Measurements from ENCODE around the gene BEND3.
"Not testable (repeated sequence)": the region's sequence is repeated elsewhere in the genome, so short reads cannot be mapped to it uniquely, and the experiment has no call there.

BEND3 gene

GRCh38 chr6:107026965-107027364 is 88.3 kb downstream of the BEND3 start:
- Histone ChIP-seq H3K4ac (ENCODE audit: low read depth in 1 of 2, low read length in 2 of 2) (no peak overlapping the region), H2BK120ac (ENCODE audit: low read depth, low read length) (no peak overlapping the region), H3K4me3 (ENCODE audit: insufficient read depth in 1 of 2, low read depth in 1 of 2, low read length in 2 of 2) (no peak overlapping the region), H3K4me1 (ENCODE audit: control insufficient read depth, insufficient read depth, low read depth, low read length) (peaks cover 4% of the 10 kb centered on the region), H2BK12ac (ENCODE audit: low read length in 2 of 2) (no peak overlapping the region), H2BK15ac (ENCODE audit: low read depth, poor library complexity, severe bottlenecking) (no peak overlapping the region), H3K14ac (ENCODE audit: low read length in 2 of 2) (no peak overlapping the region), H3K9ac (ENCODE audit: low read length) (no peak overlapping the region), H3K36me3 (ENCODE audit: control insufficient read depth in 1 of 2, insufficient read depth in 2 of 2, low read depth in 1 of 2, low read length in 2 of 2) (peaks cover 0 to 6% of the 10 kb centered on the region in 2 experiments), H3K79me1 (replicated peaks; ENCODE audit: low read length, poor library complexity, severe bottlenecking) (peaks cover 12% of the 10 kb centered on the region), H3K18ac (ENCODE audit: low read depth in 1 of 2, low read length in 2 of 2) (no peak overlapping the region), H2AK5ac (ENCODE audit: low read length, severe bottlenecking) (no peak overlapping the region), H3K4me2 (ENCODE audit: low read length, poor library complexity, severe bottlenecking) (no peak overlapping the region), H3K23ac (ENCODE audit: low read length in 2 of 2) (no peak overlapping the region), H2AFZ (ENCODE audit: low read depth, low read length) (no peak overlapping the region), H4K8ac (ENCODE audit: low read length) (no peak overlapping the region), H3K9me3 (ENCODE audit: control insufficient read depth, low read length) (no peaks in the 10 kb centered on the region), H3K27me3 (ENCODE audit: control insufficient read depth in 1 of 2, insufficient read depth in 1 of 2, low read length in 2 of 2) (no peaks in the 10 kb centered on the region), H2BK5ac (ENCODE audit: low read depth, low read length, poor library complexity, severe bottlenecking) (no peak overlapping the region), H3K27ac (ENCODE audit: low read length, poor library complexity, severe bottlenecking) (no peak overlapping the region), H4K91ac (ENCODE audit: low read length) (no peak overlapping the region)
- 93% methylated on average over 8 of the region's 8 CpGs for WGBS
- DNase-seq, result no peak

GRCh38 chr6:107021446-107022185 is 93.7 kb downstream of the BEND3 start:
- Histone ChIP-seq H3K4me2 (ENCODE audit: low read length, poor library complexity, severe bottlenecking) (no peak overlapping the region), H3K23ac (ENCODE audit: low read length in 2 of 2) (no peak overlapping the region), H2AK5ac (ENCODE audit: low read length, severe bottlenecking) (no peak overlapping the region), H4K91ac (ENCODE audit: low read length) (no peak overlapping the region), H4K8ac (ENCODE audit: low read length) (no peak overlapping the region), H3K79me1 (replicated peaks; ENCODE audit: low read length, poor library complexity, severe bottlenecking) (no peaks in the 10 kb centered on the region), H2BK120ac (ENCODE audit: low read depth, low read length) (no peak overlapping the region), H2BK15ac (ENCODE audit: low read depth, poor library complexity, severe bottlenecking) (no peak overlapping the region), H3K14ac (ENCODE audit: low read length in 2 of 2) (no peak overlapping the region), H3K4ac (ENCODE audit: low read depth in 1 of 2, low read length in 2 of 2) (no peak overlapping the region), H2AFZ (ENCODE audit: low read depth, low read length) (no peak overlapping the region), H3K4me3 (ENCODE audit: insufficient read depth in 1 of 2, low read depth in 1 of 2, low read length in 2 of 2) (no peak overlapping the region), H3K27ac (ENCODE audit: low read length, poor library complexity, severe bottlenecking) (no peak overlapping the region), H3K9me3 (ENCODE audit: control insufficient read depth, low read length) (no peaks in the 10 kb centered on the region), H2BK5ac (ENCODE audit: low read depth, low read length, poor library complexity, severe bottlenecking) (no peak overlapping the region), H3K9ac (ENCODE audit: low read length) (no peak overlapping the region), H3K27me3 (ENCODE audit: control insufficient read depth in 1 of 2, insufficient read depth in 1 of 2, low read length in 2 of 2) (no peaks in the 10 kb centered on the region), H2BK12ac (ENCODE audit: low read length in 2 of 2) (no peak overlapping the region), H3K36me3 (ENCODE audit: control insufficient read depth in 1 of 2, insufficient read depth in 2 of 2, low read depth in 1 of 2, low read length in 2 of 2) (no peaks in the 10 kb centered on the region), H3K4me1 (ENCODE audit: control insufficient read depth, insufficient read depth, low read depth, low read length) (no peaks in the 10 kb centered on the region), H3K18ac (ENCODE audit: low read depth in 1 of 2, low read length in 2 of 2) (no peak overlapping the region)
- DNase-seq, result no peak
- WGBS, result no CpG with 5 or more reads among the region's 1 CpG

GRCh38 chr6:107020239-107020638 is 95.1 kb downstream of the BEND3 start:
- no peaks in the 10 kb centered on the region for H3K36me3 ChIP-seq (ENCODE audit: control insufficient read depth in 1 of 2, insufficient read depth in 2 of 2, low read depth in 1 of 2, low read length in 2 of 2)
- H3K27ac ChIP-seq (ENCODE audit: low read length, poor library complexity, severe bottlenecking), result no peak overlapping the region
- H3K4me1 ChIP-seq (ENCODE audit: control insufficient read depth, insufficient read depth, low read depth, low read length), result no peaks in the 10 kb centered on the region
- no peak overlapping the region for H3K23ac ChIP-seq (ENCODE audit: low read length in 2 of 2)
- H2AFZ ChIP-seq (ENCODE audit: low read depth, low read length), result no peak overlapping the region
- H3K14ac ChIP-seq (ENCODE audit: low read length in 2 of 2), result no peak overlapping the region
- H2AK5ac ChIP-seq (ENCODE audit: low read length, severe bottlenecking), result no peak overlapping the region
- H2BK15ac ChIP-seq (ENCODE audit: low read depth, poor library complexity, severe bottlenecking), result no peak overlapping the region
- 92% methylated on average over 4 of the region's 4 CpGs for WGBS
- no peaks in the 10 kb centered on the region for H3K9me3 ChIP-seq (ENCODE audit: control insufficient read depth, low read length)
- H3K9ac ChIP-seq (ENCODE audit: low read length), result no peak overlapping the region
- no peak overlapping the region for H3K18ac ChIP-seq (ENCODE audit: low read depth in 1 of 2, low read length in 2 of 2)
- no peak overlapping the region for H3K4me3 ChIP-seq (ENCODE audit: insufficient read depth in 1 of 2, low read depth in 1 of 2, low read length in 2 of 2)
- DNase-seq, result no peak
- no peaks in the 10 kb centered on the region for H3K79me1 ChIP-seq (replicated peaks; ENCODE audit: low read length, poor library complexity, severe bottlenecking)
- no peak overlapping the region for H2BK120ac ChIP-seq (ENCODE audit: low read depth, low read length)
- no peak overlapping the region for H2BK12ac ChIP-seq (ENCODE audit: low read length in 2 of 2)
- no peak overlapping the region for H4K8ac ChIP-seq (ENCODE audit: low read length)
- no peak overlapping the region for H2BK5ac ChIP-seq (ENCODE audit: low read depth, low read length, poor library complexity, severe bottlenecking)
- no peak overlapping the region for H3K4me2 ChIP-seq (ENCODE audit: low read length, poor library complexity, severe bottlenecking)
- H3K27me3 ChIP-seq (ENCODE audit: control insufficient read depth in 1 of 2, insufficient read depth in 1 of 2, low read length in 2 of 2), result peaks cover 0 to 3% of the 10 kb centered on the region in 2 experiments
- H3K4ac ChIP-seq (ENCODE audit: low read depth in 1 of 2, low read length in 2 of 2), result no peak overlapping the region
- no peak overlapping the region for H4K91ac ChIP-seq (ENCODE audit: low read length)

- H2BK120ac ChIP-seq (ENCODE audit: low read depth, low read length); H3K36me3 ChIP-seq (ENCODE audit: control insufficient read depth in 1 of 2, insufficient read depth in 2 of 2, low read depth in 1 of 2, low read length in 2 of 2); H3K18ac ChIP-seq (ENCODE audit: low read depth in 1 of 2, low read length in 2 of 2); H2AFZ ChIP-seq (ENCODE audit: low read depth, low read length); H4K91ac ChIP-seq (ENCODE audit: low read length); DNase-seq; H3K23ac ChIP-seq (ENCODE audit: low read length in 2 of 2); H2BK15ac ChIP-seq (ENCODE audit: low read depth, poor library complexity, severe bottlenecking); H3K14ac ChIP-seq (ENCODE audit: low read length in 2 of 2); H4K8ac ChIP-seq (ENCODE audit: low read length); H3K9ac ChIP-seq (ENCODE audit: low read length); H2AK5ac ChIP-seq (ENCODE audit: low read length, severe bottlenecking); H2BK5ac ChIP-seq (ENCODE audit: low read depth, low read length, poor library complexity, severe bottlenecking); H3K27me3 ChIP-seq (ENCODE audit: control insufficient read depth in 1 of 2, insufficient read depth in 1 of 2, low read length in 2 of 2); H3K4me1 ChIP-seq (ENCODE audit: control insufficient read depth, insufficient read depth, low read depth, low read length); H3K9me3 ChIP-seq (ENCODE audit: control insufficient read depth, low read length); H3K4me3 ChIP-seq (ENCODE audit: insufficient read depth in 1 of 2, low read depth in 1 of 2, low read length in 2 of 2); H3K79me1 ChIP-seq (replicated peaks; ENCODE audit: low read length, poor library complexity, severe bottlenecking); H2BK12ac ChIP-seq (ENCODE audit: low read length in 2 of 2); H3K4me2 ChIP-seq (ENCODE audit: low read length, poor library complexity, severe bottlenecking); H3K27ac ChIP-seq (ENCODE audit: low read length, poor library complexity, severe bottlenecking); H3K4ac ChIP-seq (ENCODE audit: low read depth in 1 of 2, low read length in 2 of 2): not testable (repeated sequence)
- 83% methylated on average over 8 of the region's 8 CpGs for WGBS
Measured at GRCh38 chr6:107019628-107020027, 95.7 kb downstream of the BEND3 start.
